NCI-H2081 treated with DMSO at 0.1 percent for 48 hours (cell line): ENCODE data around the gene SLC6A12.
"Not testable (repeated sequence)": the region's sequence is repeated elsewhere in the genome, so short reads cannot be mapped to it uniquely, and the experiment has no call there.

Source experiments
- DNase-seq: peaks from one replicate; lab custom pipeline; 2025; lab: John Stamatoyannopoulos, UW

The SLC6A12 gene

DNA sequence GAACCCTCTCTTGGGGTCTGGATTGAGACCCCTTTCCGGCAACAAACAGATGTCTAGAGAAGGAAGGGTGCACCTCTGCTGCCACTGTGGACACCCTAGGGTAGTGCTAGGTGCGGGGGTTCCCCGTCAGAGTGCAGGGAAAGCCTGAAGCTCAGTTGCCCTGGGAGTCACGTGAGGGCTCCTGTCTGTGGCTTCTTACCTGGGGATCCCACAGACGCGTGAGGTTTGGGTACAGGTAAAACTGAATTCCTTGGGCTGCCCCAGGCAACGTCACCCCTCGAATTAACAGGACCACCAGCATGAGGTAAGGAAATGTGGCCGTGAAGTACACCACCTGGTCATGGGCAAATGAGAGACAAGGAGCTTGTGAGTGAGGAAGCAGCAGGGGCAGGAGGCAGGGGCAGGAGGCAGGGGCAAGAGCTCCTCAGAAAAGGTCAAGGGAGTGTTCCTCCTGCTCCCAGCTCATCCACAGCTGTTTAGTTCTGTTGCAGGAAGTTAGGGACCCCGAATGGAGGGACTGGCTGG lies 21.0 kb upstream of the SLC6A12 start:
- no peak for DNase-seq

DNA sequence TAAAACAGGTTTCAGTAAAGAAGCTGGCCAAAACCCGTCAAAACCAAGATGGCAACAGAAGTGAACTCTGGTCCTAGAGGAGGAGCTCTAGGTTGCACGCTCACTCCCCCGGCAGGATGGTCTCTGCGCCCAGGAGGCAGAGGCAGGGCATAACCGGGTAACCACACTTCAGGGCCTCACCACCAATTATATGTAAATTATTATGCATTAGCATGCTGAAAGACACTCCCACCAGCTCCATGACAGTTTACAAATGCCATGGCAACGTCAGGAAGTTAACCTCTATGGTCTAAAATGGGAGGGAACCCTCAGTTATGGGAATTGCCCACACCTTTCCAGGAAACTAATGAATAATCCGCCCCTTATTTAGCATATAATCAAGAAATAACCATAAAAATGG lies 20.1 kb upstream of the SLC6A12 start:
- DNase-seq, result no peak

- DNase-seq, result no peak
Measured at GRCh38 chr12:233615-233968, 19.6 kb upstream of the SLC6A12 start.

- no peak for DNase-seq
Measured at GRCh38 chr12:232731-233614, 19.0 kb upstream of the SLC6A12 start.

DNA sequence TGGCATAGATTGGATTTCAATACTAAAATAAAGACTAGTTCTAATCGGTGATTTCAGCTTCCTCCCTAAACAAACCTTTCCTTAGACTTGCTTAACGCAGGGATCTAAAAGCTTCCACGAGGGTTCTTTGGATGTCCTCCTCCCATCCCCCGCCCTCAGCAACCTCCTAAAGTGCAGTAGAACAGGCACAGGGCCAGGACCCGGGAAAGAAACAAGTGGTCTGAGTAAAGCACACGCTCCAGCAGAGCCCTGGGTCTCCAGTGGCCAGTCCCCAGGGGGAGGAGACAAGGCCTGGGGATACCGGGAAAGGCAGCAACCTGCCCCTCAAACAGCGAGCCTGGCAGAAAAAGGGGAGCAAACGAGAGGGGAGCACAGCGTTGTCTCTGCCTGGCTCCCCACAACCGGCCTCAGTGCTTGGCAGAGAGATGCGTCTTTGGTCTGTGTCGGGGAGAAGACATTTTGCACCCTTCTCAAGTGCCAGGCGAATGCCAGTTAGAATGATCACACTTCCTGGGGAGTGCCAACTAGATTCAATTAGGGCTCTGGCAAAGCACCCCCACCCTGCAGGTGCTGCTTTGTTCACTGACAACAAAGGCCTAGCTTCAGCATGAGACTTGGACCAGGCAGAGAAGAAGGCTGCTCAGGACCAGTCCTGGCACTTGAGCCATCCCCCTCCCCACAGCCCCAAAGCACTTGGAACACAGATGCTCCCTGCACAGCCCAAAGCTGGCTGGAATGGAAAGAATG lies 17.1 kb upstream of the SLC6A12 start:
- no peak for DNase-seq

GRCh38 chr12:229441-230191 lies 15.7 kb upstream of the SLC6A12 start:
- DNase-seq, result no peak

DNA sequence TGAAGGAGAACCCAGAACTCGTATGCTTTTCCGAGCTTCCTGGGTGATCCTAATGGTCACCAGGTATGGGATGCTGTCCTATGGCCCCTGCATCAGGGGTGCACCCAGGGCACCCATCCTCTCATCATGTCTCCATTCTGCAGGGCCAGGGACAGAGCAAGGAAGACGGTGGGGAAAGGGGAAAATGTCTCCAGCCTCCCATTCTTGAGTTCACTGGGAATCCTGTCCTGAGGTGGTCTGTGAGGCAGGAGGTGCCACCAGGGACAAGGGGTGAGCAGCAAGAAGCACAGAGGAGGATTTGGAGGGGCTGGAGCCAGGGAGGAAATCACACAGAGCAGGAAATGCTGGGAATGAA lies 14.9 kb upstream of the SLC6A12 start:
- DNase-seq, result no peak

DNA sequence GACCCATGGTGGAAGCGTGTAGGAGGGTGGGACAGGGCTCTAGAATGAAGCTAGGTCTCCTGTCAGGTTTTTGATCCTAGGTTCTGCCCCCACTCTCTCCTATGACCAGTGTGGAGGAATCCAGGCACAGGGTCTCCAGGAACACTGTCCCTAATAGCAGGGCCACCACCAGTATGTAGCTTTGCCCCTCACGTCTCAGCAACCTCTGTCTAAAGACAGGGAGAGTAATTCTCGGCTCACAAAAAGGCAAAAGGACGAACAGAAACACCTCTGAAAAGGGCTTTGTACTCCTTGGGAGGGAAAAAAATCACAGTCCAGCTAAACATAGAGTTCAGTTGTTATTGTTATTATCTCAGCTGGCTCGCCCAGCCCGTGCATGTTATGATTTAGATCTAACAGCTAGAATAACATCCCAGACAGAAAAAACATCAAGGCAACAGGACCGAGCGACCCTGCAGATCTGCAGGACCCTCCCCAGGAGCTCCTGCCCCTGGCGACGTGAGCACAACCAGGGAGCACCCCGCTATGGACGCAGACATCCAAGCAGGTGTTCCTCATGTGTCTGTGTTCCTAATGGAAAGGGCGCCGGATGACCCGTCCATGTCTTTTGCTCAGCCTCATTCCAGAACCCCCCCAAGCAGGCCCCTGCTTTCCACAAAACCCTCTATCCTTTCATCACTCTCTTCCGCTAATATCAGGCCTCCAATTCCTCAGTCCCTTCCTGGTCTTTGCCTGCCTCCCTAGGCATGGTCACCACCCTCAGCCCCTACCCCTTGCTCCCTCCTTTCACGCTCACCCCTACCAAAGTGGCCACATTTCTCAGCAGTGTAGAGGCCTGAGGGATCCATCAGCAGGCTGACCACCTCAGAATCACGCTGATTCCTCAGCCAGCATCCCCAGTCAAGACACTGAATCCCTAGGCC lies 14.2 kb upstream of the SLC6A12 start:
- no peak for DNase-seq

DNA sequence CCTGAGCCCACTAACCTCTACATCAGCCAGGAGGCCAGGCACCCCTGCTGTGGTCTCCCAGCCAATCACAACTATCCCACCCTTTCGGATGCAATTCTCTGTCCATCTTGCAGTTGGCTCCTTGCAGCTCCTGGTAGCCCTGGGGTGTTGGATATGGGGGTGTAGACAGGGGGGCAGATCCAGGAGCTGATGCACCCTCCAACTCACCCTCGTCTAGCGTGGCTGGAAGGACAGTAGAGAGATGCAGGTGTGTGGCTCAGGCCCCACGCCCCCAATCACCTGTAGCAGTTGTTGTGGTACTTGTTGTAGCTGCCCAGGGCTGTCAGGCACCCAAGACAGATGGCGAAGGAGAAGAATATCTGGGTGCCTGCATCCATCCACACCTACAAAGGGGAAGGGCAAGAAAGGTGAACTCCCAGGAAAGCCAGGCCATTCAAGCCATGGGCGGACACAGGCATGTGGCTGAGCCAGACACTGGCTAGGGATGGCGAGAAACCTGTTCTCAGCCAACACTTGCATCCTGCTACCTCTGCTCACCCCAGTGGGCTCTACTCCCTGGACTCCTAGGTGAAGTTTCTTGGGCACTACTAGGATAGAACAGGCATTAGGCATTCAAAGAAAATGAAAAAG lies 13.4 kb upstream of the SLC6A12 start:
- no peak for DNase-seq

- no peak for DNase-seq
Measured at GRCh38 chr12:226401-226800, 12.4 kb upstream of the SLC6A12 start.

GRCh38 chr12:225012-225411 lies 11.1 kb upstream of the SLC6A12 start:
- DNase-seq, result no peak

DNA sequence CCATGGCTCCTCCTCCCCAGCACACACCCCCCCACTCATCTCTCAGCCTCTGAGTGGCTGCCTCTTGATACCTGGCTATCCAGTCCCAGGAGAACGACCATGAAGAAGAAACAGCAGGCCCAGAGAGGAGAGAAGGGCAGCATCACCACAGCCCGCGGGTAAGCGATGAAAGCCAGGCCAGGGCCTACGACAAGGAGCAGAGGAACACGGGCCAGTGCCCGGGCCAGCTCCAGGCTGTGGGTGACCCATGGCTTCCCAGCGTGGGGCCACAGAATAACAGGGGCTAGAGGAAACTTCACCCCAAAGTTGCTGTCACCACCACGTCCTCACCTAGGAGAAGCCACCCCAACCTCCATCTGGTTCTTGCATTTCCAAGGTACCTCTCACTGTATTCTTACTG lies 10.4 kb upstream of the SLC6A12 start:
- no peak for DNase-seq

- DNase-seq, result no peak
Measured at GRCh38 chr12:223841-224240, 9.9 kb upstream of the SLC6A12 start.

DNA sequence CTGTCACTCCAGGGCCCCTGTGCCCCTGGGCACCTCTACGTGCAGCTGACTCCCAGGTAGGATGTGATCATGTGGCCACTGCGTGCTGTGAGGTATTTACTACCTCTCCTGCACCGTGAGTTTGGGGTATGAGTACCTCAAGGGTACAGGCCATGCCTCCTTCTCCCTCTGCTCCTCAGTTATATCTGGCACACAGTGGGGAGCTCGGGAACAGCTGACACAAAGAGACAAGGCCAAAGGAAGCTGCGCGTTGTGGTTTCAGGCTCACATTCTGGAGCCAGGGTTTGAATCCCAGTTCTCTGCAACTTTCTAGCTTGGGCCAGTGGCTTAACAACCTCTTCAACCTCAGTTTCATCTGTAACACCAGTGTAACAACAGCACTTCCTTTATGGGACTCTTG lies 7.8 kb upstream of the SLC6A12 start:
- no peak for DNase-seq

- no peak for DNase-seq
Measured at GRCh38 chr12:220946-221550, 7.1 kb upstream of the SLC6A12 start.

DNA sequence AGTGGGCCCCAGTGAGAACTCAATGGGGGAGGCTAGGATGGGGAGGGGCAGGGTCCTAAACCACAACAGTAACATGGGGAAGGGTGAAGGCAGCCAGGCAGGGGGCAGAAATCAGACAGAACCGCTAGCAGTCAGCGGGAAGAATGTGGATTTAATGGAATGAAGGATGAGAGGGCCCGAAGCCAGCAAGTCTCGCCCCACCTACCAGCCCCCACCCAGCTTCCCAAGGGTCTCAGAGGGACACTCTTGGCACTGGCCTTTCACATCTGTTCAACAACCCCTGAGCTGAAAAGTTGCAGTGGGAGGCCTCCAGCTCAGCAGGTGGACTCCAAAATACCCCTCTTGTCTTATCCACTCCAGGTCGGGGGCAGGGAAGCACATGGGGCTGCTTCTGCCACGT lies 6.5 kb upstream of the SLC6A12 start:
- DNase-seq, result no peak

GRCh38 chr12:219891-220352 lies 6.0 kb upstream of the SLC6A12 start:
- DNase-seq, result no peak

- no peak for DNase-seq
Measured at GRCh38 chr12:218728-219590, 5.0 kb upstream of the SLC6A12 start.

DNA sequence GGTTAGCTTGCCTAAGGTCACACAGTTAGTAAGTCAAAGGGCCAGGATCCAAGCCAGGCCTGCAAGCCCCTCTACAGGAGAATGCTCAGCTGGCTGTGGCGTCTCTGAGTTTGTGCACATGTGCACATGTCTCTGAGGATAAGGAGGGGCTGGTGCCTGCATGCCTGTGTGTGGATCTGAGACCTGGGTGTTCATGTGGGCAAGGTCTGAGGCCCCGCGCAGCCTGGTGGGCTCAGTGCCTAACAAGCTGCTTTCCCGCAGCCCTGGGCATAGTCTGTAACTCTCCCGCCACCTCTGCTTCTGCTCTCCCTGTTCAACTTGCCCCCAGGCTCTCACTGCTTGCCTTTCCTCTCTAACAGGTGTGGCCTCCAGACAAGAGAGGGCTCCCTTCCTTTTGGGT lies 4.3 kb upstream of the SLC6A12 start:
- DNase-seq, result no peak

GRCh38 chr12:217029-217428 lies 3.1 kb upstream of the SLC6A12 start:
- not testable (repeated sequence) for DNase-seq
